HG02885 (cell line): Measurements from ENCODE around the gene NDUFA8.

Source experiments
- ATAC-seq: cut with Tn5 transposase; IDR thresholded peaks from one replicate; pipeline ENCODE4 v1.9.1; 2021; ENCODE audit warnings: mild to moderate bottlenecking; ENCODE audit not compliant: unreplicated experiment, poor library complexity

The NDUFA8 gene

DNA sequence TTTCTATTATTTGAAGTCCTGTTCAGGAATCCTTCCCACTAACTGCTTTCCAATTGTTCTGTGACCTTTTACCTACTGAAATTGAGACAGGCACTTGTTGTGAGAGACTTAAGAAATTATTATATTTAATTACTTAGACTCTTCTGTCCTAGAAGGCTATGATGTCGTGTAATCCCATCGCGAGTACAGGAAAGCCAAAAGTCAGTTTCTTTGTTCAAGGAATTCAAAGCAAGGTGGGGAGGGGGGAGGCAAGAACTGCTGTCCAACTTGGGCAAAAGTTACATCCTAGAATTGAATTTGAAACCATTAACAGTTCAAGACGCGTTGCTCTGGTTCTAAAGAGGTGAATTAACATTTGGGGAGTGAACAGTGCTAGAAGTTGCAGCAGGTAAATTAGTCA is 17.9 kb downstream of the NDUFA8 start:
- ATAC-seq, result no peak

DNA sequence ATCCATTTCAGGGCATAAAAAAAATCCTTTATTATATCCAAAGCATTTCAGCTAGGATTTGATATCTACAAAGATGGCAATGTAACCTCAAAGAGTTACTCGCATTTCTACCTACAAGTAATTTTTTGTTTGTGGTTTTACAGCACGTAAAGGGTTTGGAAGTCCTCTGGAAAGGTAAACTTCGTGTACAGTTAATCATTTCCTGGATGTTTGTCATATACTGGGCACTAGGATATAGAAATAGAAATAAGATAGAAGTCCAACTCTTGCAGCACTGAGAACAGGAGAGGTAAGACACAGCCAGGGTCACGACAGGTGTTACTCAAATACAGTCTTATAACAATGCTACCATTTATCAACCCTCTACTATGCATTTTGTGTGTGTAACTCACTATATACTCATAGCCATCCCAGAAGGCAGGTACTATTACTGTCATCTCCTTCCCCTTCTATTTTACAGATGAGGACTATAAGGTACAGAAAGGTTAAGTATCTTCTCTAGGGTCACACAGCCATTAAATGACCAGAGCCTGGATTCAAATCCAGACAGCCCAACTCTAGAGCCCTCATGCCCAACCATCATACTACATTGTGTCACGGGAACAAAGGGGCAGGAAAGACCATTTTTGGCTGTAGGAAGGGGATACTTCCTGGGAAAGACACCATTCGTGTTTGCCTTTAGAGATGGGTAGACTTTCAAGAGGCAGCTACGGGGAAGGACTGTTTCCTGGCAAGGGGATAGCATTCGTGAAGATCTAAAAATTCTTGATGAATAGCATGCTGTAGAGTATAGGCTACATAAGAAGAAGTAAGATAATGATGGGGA is 19.0 kb downstream of the NDUFA8 start:
- no peak for ATAC-seq

- no peak for ATAC-seq
Measured at GRCh38 chr9:122138560-122139268, 20.9 kb downstream of the NDUFA8 start.

GRCh38 chr9:122135529-122135859 is 24.1 kb downstream of the NDUFA8 start:
- no peak for ATAC-seq

DNA sequence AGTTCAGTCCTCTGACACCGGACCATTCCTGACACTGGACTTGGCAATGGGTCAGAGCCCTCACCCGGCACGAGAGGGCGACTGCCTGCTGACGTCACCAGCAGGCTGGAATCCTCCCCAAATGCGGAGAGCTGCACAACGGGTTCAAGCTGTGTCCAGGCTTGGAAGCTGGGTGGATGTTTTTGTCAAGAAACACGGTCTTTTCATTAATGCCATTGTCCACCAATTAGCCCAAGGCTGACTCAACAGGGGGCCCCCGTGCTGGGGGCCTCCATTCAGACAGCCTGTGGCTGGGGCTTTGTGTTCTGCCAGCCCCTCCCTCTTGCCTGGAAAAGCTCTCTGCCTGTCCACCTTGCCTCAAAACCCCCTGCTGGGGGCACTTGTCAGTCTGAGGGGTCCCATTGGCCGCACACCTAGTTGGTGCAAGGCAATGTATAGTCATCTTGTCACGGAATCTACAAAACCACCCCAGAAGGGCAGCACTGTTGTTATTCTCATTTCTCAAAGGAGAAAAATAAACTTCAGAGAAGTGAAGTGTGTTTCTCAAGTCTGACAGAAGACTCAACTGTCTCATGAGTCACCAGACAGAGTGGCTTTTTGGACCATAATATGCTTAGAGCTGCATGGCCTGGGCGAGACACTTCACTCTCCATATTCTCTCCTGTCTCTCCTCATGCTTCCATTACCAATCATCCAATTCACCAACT is 24.6 kb downstream of the NDUFA8 start:
- ATAC-seq, result no peak

DNA sequence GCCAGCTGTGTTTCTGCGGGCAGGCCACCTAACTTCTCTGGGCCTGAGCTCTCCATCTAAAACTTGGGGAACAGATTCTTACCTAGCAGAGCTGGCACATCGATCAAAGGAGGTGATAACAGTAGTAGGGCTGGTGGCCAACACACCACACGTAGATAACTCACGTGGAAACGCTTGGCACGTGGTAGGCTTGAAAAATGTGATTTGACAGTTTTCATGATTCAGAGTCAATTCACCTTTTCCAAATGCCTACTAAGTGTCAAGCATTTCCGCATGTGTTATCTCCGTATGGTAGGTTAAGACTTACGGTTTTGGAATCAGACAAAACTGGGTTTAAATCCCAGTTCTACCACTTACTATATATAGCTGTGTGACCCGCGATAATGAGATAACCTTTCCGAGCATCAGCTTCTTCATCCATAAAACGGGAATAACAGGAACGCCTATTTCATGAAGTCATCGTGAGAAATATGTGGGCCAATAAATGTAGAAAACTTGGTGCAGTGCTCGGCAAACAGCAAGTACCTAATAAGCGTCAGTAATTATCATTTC is 25.5 kb downstream of the NDUFA8 start:
- no peak for ATAC-seq

- ATAC-seq, result no peak
Measured at GRCh38 chr9:122133263-122133983, 26.2 kb downstream of the NDUFA8 start.

DNA sequence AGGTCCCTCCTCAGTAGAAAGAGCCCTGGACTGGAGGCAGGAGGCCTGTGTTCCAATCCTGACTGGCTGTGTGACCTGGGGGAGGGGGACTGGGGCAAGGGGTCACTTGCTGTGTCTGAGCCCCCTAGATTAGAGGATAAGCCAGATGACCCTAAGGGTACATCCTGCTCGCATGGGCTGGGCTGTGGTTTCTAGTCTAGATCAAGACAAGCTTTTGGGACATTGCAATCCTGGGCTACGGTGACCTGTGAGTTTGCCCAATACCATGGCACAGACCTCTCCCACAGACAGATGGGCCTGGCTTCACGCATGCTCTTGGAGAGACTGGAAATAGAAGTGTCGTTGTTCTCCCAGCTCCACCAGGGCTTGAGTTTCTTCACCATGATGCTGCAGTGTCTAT is 27.0 kb downstream of the NDUFA8 start:
- ATAC-seq, result no peak

GRCh38 chr9:122131401-122132001 is 28.1 kb downstream of the NDUFA8 start:
- ATAC-seq, result no peak

- no peak for ATAC-seq
Measured at GRCh38 chr9:122130837-122131236, 28.7 kb downstream of the NDUFA8 start.

DNA sequence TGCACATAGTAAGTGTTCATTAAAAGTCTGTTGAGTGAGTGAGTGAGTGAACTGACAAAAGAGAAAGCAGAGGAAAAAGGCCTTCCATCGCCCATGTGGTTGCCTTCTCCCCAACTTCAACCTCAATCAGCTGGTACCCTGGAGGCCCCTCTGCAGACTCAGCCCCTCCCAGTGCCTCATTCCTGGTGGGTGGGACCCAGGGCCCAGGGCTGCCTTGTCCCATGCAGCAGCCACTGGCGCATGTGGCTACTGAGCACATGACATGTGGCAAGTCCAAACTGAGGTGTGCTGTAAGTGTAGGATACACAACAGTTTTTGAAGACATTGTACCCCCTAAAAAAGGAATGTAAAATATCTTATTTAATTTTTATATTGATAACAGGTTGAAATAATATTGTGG is 29.6 kb downstream of the NDUFA8 start:
- ATAC-seq, result no peak

GRCh38 chr9:122128969-122129343 is 30.6 kb downstream of the NDUFA8 start:
- no peak for ATAC-seq

GRCh38 chr9:122128007-122128968 is 31.3 kb downstream of the NDUFA8 start:
- ATAC-seq, result no peak

GRCh38 chr9:122127396-122127798 is 32.2 kb downstream of the NDUFA8 start:
- no peak for ATAC-seq

DNA sequence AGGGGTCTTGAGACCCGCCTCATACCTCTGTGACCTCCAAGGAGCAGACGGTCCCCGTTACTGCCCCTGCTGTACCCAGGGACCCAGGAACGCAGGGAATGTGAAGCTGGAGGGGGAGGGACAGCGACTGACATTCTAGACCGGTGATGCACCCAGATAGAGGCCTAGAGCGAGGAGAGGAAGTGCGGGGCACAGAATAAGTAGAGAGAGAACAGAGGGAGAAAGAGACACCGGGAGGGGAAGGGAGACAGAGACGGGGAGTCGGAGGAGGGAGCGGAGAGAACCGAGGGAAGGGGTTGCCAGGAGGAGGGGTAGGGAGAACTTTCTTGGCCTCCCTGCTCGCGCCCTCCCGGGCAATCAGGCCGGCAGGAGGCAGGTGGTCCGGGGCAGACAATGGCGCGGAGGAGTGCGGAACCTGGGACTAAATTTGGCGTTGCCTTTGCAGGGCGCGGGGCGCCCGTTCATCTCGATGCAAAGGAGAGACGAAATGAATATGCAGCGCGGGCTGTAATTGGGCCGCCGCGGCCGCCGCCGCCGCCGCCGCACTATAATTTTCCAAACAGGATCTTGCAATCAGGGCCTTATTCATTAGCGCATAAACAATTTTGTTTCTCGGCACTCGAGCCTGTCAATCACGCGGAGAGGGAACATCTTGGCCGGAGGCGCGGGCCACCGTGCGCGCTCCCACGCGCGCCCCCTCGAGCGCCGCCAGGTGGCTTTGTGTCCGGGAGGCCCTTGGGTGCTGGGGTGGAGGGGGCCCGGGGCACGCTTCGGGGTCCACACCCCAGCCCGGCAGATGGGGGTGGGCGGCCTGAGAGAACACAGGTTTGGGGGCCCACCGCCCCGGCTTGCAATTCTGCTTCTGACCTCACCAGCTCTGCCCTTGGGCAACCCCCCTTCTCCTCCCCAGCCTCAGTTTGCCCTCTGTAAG is 33.0 kb downstream of the NDUFA8 start:
- no peak for ATAC-seq

- no peak for ATAC-seq
Measured at GRCh38 chr9:122125509-122126330, 33.9 kb downstream of the NDUFA8 start.

DNA sequence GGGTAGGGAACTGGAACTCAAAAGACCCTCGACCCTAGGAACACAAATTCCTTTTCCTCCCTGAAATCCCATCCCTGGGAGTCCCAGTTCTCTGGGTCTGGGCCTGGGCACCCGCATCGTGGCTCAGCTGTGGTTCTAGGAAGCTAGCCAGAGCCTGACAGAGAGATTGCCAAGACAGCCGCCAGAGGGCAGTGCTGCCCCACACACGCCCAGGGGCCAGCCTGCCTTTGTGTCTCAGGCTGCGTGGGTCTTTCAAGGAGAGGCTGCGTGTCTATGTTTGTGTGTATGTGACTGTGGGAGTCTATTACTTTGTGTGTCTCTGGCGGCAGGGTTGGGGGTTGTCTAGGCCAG is 34.4 kb downstream of the NDUFA8 start:
- ATAC-seq, result peak; percentile 81
